ENCODE measurements around the gene EIF2D.

Gene EIF2D

GRCh38 chr1:206584683-206585082 is 27.6 kb downstream of the EIF2D start:
- H3K4me3 ChIP-seq (ENCODE audit: insufficient read depth, low read length, poor library complexity, severe bottlenecking), result no peak overlapping the region
- no peaks in the 10 kb centered on the region for H3F3A ChIP-seq (ENCODE audit: insufficient read depth)
- H3K27me3 ChIP-seq (ENCODE audit: low read length), result no peaks in the 10 kb centered on the region
- H2AFZ ChIP-seq (ENCODE audit: low read depth, low read length, severe bottlenecking), result no peak overlapping the region
- no peak for TF ChIP-seq EZH2phosphoT487 (conservative IDR thresholded peaks at IDR 0.05; ENCODE audit: low read length)
- no peak overlapping the region for H3K4me2 ChIP-seq (ENCODE audit: low read depth, low read length, poor library complexity, severe bottlenecking)
- H3K36me3 ChIP-seq (ENCODE audit: low read length), result peaks cover 3% of the 10 kb centered on the region; the same call in 1 of the 2 replicates
- H3K79me2 ChIP-seq (ENCODE audit: insufficient read depth, low read length), result peaks cover 13% of the 10 kb centered on the region; the same call in 1 of the 2 replicates
- no peaks in the 10 kb centered on the region for H3K9me2 ChIP-seq (replicated peaks; ENCODE audit: insufficient read depth, low read length)
- H4K20me1 ChIP-seq (ENCODE audit: low read depth, low read length), result no peaks in the 10 kb centered on the region
- no peak overlapping the region for H3K9ac ChIP-seq (ENCODE audit: low read length)
- H3K9me3 ChIP-seq (ENCODE audit: insufficient read depth, low read length), result no peaks in the 10 kb centered on the region
- H3K27ac ChIP-seq (ENCODE audit: low read depth, low read length), result no peak overlapping the region

- no peak overlapping the region for H3K4me3 ChIP-seq (ENCODE audit: insufficient read depth, low read length, poor library complexity, severe bottlenecking)
Observed at GRCh38 chr1:206583707-206584648, 28.3 kb downstream of the EIF2D start.

GRCh38 chr1:206582971-206583706 is 29.1 kb downstream of the EIF2D start:
- peaks cover 26% of the 10 kb centered on the region; the same call in 1 of the 2 replicates for H3K79me2 ChIP-seq (ENCODE audit: insufficient read depth, low read length)
- no peaks in the 10 kb centered on the region for H3K36me3 ChIP-seq (ENCODE audit: low read length)

More at GRCh38 chr1:206583707-206584648, 28.3 kb downstream of the EIF2D start:
- Histone ChIP-seq H3K27ac (ENCODE audit: low read depth, low read length) (no peak overlapping the region), H3K27me3 (ENCODE audit: low read length) (no peaks in the 10 kb centered on the region), H2AFZ (ENCODE audit: low read depth, low read length, severe bottlenecking) (no peak overlapping the region), H3F3A (ENCODE audit: insufficient read depth) (no peaks in the 10 kb centered on the region), H3K9me2 (replicated peaks; ENCODE audit: insufficient read depth, low read length) (no peaks in the 10 kb centered on the region), H3K9ac (ENCODE audit: low read length) (no peak overlapping the region), H3K9me3 (ENCODE audit: insufficient read depth, low read length) (no peaks in the 10 kb centered on the region), H3K36me3 (ENCODE audit: low read length) (peaks cover 1% of the 10 kb centered on the region; the same call in 1 of the 2 replicates), H3K4me2 (ENCODE audit: low read depth, low read length, poor library complexity, severe bottlenecking) (no peak overlapping the region), H4K20me1 (ENCODE audit: low read depth, low read length) (no peaks in the 10 kb centered on the region), H3K79me2 (ENCODE audit: insufficient read depth, low read length) (peaks cover 20% of the 10 kb centered on the region; the same call in 1 of the 2 replicates)
- TF ChIP-seq EZH2phosphoT487 (conservative IDR thresholded peaks at IDR 0.05; ENCODE audit: low read length) (no peak), CTCF (IDR thresholded peaks at IDR 0.05; ENCODE audit: insufficient read depth, low read length, poor library complexity, severe bottlenecking) (peak; percentile 88)

More at GRCh38 chr1:206582971-206583706, 29.1 kb downstream of the EIF2D start:
- Histone ChIP-seq H3K4me3 (ENCODE audit: insufficient read depth, low read length, poor library complexity, severe bottlenecking) (no peak overlapping the region), H3K27ac (ENCODE audit: low read depth, low read length) (no peak overlapping the region), H3K9me2 (replicated peaks; ENCODE audit: insufficient read depth, low read length) (no peaks in the 10 kb centered on the region), H3K9ac (ENCODE audit: low read length) (no peak overlapping the region), H3K9me3 (ENCODE audit: insufficient read depth, low read length) (no peaks in the 10 kb centered on the region), H3K4me2 (ENCODE audit: low read depth, low read length, poor library complexity, severe bottlenecking) (no peak overlapping the region), H3K27me3 (ENCODE audit: low read length) (no peaks in the 10 kb centered on the region), H4K20me1 (ENCODE audit: low read depth, low read length) (no peaks in the 10 kb centered on the region), H3F3A (ENCODE audit: insufficient read depth) (no peaks in the 10 kb centered on the region), H2AFZ (ENCODE audit: low read depth, low read length, severe bottlenecking) (no peak overlapping the region)
- TF ChIP-seq EZH2phosphoT487 (conservative IDR thresholded peaks at IDR 0.05; ENCODE audit: low read length) (no peak), CTCF (IDR thresholded peaks at IDR 0.05; ENCODE audit: insufficient read depth, low read length, poor library complexity, severe bottlenecking) (no peak)

Measured in SU-DHL-6 (cell line).